ENCODE measurements around the gene NDUFB6.
"Not testable (repeated sequence)": the region's sequence is repeated elsewhere in the genome, so short reads cannot be mapped to it uniquely, and the experiment has no call there.

The NDUFB6 gene

DNA sequence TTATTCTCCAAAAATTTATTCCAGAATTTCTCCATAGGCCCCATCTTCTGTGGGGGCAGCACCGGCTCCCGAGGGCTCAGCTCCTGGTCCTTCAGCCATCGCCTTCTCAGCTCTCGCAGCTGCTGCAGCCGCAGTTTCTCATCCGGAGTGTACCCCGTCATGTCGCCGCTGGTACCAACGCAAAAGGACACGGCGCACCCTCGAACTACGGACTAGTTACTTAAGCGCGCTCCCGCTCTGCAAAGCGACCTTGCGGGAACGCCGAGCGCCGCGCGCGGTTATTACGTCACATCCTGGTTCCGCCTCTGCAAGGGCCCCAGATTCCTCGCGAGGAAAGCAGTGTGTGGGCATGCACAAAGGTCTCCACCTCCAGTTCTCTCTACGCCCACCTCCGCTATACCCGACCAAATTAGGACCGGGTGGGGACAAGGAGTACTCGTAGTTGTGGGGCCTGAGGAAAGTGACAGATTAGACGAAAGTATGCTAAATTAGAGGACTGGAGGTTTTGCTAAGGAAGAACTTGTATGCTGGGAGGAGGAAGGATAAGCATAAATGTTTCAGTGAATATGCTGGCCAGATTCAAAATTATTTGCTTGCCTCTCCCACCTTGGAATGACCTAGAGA, at the start of gene NDUFB6:
Gene NDUFB6 (minus strand): TSS at position 260 of the 624 bp plus-strand sequence. CDS start 99 bp downstream, at position 161.
- DNase-seq = peak; percentile 84

DNA sequence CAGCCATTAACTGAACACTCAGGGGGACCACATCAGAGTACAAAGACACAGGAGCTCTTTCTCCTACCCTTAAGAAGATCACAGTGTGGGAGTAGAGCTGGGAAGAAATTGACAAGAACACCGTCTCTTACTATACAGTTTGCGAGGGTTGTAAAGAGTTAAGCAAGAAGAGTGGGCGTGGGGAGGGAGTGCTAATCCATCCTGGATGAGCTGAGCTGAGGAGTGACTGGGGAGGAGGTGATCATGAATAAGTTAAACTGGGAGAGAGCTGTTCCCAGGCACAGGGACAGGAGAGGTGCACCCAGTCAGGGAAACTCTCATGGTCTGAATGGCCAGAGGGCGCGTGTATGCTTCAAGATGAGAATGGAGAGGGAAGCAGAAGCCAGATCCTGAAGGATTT, 45.3 kb upstream of the NDUFB6 start:
- no peak for DNase-seq

- no peak for DNase-seq
Observed at GRCh38 chr9:32606811-32607210, 33.9 kb upstream of the NDUFB6 start.

DNA sequence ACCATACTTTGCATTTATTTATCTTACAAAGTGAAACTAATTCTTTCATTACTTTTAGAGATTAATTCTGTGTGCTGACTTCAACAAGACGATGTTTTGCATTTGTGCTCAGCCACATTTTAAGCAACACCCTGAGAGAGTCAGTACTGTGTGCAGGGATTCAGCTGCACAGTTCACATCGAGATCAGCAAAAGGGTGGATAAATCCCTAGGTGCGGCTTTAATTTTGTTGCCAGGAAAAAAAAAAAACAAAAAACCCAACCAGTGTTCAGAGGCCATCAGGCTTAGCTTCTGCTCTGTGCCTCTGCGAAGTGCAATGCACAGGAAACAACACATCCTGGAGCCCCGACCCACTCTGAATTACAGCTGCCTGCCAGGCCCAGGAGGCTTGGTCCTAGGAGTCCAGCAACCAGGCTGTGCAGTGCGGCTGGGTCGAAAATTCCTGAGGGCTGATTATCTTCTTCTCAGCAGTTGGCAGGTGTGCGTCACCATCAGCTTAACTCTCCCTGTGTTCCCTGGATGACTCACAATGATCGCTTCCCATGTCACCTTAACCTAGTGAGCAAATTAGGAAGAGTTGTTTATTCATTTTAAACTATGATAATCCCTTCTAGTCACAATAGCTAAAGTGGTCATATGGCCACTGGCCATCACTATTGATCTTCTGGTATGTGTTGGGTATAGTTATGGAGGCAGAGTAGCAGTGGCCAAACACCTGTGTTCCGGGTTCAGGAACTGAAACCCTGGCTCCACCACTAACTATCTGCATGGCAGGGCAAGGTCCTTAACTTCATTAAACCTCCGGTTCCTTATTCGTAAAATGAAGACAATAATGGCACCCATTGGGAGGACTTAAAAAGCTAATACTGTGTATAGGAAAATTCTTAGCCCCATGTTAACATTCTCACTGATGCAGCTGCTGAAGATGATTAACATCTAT, 31.2 kb upstream of the NDUFB6 start:
- DNase-seq = no peak

DNA sequence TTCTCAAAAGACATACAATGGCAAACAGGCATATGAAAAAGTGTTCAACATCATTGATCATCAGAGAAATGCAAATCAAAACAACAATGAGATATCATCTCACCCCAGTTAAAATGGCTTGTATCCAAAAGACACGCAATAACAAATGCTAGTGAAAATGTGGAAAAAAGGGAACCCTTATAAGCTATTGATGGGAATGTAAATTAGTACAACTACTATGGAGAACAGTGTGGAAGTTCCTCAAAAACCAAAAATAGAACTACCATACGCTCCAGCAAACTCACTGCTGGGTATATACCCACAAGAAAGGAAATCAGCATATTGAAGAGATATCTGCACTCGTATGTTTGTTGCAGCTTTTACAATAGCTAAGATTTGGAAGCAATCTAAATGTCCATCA, 26.1 kb upstream of the NDUFB6 start:
- DNase-seq = not testable (repeated sequence)

DNA sequence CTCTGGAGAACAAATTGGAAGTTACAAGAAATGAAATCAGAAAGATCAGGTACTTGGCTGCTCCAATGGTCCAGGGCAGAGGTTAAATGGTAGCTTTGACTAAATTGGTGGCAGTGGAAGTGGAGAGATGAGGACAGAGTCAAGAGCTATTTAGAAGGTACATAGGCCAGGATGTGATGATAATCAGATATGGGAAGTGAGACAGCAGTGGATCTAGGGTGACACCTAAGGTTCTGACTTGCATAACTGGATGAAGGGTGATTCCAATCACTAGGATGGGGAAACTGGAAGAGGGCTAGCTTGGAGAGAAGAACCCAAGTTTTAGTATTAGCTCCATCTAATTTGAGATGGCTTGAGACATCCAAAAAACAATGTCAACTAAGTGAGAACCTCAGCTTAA, 24.0 kb upstream of the NDUFB6 start:
- DNase-seq = no peak

DNA sequence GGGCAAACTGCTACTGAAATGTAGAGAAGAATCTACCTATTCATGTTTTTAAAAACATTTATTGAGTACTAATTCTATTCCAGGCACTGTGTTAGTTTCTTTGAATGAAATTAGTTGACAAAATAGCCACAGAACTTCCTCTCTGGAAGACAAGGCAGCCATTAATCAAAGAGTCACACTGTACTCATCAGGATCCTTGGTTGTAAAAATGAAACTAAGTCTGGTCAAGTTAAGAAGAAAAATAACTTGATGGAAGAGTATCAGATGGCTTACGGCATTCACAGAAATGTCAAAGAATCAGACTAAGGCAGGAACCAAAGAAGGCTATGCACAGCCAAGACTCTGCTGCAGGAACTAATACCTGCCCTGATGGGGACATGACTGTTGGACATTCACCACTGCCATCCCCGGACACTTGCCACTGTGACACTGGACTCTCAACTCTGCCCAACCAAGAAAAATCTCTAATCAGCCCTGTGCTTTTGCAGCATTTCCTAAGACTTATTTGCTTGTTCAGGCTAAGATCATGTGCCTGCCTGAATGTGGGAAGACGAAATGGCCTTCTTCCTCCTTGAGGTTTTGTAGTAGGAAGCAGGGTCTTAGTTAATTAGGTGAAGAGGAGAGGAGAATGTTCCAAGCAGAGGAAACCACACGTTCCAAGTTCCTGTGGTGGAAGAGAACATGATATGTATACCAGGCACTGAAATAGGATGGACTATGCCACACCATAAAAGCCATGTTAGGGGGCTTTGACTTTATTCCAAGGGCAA, 23.3 kb upstream of the NDUFB6 start:
- DNase-seq = no peak

GRCh38 chr9:32590898-32591297, 17.9 kb upstream of the NDUFB6 start:
- DNase-seq = no peak

DNA sequence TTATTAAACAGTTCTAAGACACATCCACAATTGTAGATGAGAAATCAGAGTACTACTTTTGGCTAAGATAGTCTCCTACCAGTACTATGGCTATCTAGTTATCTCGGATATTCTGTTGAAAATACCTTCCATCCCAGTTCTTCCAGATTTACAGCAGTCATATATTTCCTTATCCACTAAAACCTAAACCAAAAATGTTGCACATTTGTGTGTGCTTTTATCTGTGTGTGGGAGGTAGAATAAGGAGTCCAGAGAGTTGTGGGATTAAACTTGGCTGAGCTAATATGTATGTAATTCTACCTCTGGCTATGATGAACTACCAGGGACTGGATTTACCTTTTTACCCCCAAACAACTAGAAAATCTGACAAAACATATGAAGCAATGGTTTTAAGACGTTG, 17.5 kb upstream of the NDUFB6 start:
- DNase-seq = no peak

GRCh38 chr9:32589083-32589723, 16.2 kb upstream of the NDUFB6 start:
- DNase-seq = peak; percentile 2

- no peak for DNase-seq
Observed at GRCh38 chr9:32587901-32588300, 14.9 kb upstream of the NDUFB6 start.

DNA sequence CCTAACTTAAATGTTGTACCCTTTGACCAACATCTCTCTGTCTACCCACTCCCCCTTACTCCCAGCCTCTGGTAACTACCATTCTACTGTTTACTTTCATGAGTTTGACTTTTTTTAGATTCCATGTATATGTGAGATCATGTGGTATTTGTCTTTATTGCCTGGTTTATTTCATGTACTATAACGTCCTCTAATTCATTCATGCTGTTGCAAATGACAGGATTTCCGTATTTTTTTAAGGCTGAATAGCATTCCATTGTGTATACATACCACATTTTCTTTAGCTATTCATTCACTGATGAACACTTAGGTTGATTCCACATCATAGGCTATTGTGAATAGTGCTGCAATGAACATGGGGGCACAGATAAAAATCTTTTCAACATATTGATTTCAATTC, 11.8 kb upstream of the NDUFB6 start:
- no peak for DNase-seq

DNA sequence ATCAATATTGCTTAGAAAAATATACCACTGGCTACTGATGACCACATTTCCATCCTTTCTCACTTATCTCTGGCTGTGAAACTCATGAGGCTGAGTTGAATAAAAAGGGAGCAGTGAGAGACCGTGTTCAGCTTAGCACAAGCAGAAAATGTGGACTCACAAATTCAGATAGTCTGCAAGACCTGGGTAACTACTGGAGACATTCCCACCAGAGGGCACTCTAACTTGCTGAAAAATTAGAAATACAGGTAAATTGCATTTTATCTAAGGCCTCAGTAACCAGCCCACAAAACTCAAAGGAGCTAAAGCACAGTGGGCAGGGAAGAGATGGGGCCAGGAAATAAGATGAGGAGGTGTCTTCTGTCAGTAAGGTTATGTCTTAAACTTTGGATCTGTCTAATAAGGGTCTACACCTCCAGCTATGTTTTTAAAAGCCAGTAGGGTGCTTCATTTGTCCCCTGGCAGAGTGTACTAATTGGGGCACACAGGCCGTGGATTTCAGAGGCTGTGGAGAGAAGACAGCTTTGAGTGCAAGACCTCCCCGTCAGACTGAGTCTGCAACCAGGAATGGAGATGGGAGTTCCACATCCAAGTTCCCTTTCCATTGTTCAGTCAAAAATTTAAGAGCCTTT, 8.7 kb upstream of the NDUFB6 start:
- peak; percentile 5 for DNase-seq

GRCh38 chr9:32580631-32581300, 7.8 kb upstream of the NDUFB6 start:
- DNase-seq = no peak

DNA sequence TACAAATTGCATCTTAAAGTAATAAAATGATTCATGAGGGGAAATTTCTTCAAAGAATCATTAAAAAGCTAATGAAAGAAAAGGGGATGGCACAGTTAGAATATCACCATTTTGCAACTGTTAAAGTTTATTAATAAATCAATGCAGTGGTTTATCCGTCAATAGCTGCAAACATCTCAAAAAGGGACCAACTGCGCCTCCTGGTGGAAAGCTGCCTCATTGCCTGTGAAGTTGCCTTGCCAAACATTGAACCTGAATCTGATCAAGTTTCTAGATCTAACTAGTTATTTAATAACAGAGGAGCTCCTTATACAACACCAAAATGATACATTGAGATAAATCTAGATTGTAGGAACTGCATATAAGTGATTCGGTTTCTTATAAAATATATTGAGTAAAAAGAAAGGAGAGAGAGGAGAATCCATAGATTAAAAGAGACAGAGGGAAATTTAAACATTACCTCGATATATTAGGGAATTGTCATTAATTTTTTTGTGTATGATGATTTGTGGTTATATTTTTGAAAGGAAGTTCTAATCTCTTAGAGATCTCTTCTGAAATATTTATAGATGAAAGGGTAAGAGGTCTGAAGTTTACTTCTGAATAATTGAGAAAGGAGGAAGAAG, 6.9 kb upstream of the NDUFB6 start:
- DNase-seq = peak; percentile 37

DNA sequence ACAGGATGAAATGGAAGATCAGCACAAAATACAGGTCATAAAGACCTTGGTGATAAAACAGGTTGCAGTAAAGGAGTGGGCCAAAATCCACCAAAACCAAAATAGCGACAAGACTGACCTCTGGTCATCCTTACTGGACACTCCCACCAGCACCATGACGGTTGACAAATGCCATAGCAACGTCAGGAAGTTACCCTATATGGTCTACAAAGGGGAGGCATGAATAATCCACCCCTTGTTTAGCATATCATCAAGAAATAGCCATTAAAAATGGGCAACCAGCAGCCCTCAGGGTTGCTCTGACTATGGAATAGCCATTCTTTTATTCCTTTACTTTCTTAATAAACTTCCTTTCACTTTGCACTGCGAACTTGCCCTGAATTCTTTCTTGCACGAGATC, 6.0 kb upstream of the NDUFB6 start:
- DNase-seq = no peak

DNA sequence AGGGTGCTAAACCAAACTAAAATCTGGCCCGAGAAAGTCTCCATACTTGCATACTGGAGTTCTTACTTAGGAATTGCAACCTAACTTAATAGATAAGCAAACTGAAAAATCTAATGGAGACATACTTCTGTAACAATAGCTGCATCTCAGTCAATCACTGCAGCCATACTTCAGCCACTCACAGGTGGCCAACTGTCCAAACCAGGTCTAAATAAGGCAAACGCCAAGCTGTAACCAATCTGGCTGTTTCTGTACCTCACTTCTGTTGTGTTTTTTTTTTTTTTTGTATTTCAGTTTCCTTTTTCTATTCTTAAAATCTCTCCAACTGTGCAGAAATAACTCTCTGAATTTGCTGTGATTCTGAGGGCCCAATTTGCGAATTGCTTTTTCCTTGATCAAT, 4.4 kb upstream of the NDUFB6 start:
- no peak for DNase-seq

- no peak for DNase-seq
Observed at GRCh38 chr9:32574858-32575257, 1.9 kb upstream of the NDUFB6 start.

- DNase-seq = no peak
Observed at GRCh38 chr9:32573821-32574220, 862 bp upstream of the NDUFB6 start.

DNA sequence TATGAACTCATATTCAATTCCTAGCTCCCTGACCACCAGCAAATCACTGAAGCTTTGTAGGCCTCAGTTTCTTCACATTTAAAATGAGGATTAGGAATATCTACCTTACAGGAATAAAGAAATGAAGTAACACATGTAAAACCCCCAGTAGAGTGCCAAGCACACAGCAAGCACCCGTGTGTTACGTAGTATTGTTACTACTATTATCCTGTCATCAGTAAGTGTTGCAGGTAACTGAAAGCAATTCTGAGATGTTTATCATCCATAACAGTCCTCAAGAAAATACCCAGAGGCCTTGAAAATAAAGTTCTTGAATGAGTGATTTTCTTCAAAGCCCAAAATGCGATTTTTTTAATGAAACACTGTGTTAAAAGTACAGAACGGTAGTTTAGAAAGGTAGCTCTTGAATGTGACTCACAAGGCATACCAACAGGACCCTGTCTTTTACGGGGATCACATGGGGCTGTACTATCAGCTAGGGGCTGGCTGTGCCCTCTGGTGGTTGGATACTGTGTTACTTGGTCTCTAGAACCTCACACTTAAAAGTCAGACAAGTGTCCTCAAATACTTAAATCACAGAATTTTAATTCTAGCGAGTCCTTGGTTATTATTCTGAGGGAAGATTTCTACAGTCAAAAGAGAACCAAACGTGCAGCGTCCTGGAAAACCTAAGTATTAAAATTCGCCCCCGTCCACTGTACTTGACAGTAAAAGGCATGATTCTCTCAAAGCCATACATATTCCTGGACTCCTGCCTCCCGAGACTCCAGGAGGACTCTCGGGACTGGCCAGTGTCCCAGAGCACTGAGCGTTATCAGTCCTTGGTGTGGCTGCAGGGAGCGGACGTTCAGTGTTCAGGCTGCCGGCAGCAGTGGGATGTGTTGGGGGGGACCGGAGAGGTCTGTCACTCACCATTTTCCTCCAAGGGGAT, 725 bp downstream of the NDUFB6 start:
- DNase-seq = peak; percentile 21

All from NCI-H510A treated with DMSO at 0.1 percent for 48 hours (cell line).